ES-I3 (cell line): Measurements from ENCODE around the gene SLC41A2.
"Not testable (repeated sequence)": the region's sequence is repeated elsewhere in the genome, so short reads cannot be mapped to it uniquely, and the experiment has no call there.

Source experiments
- H3K36me3 ChIP-seq: 2 replicates; pipeline ENCODE4 v1.6.1; 2013; ENCODE audit warnings: mild to moderate bottlenecking, low read length, control low read depth, moderate library complexity; ENCODE audit not compliant: insufficient read depth
- H3K4me1 ChIP-seq: 2 replicates; pipeline ENCODE4 v1.6.1; 2013; ENCODE audit warnings: mild to moderate bottlenecking, control low read depth, low read length; ENCODE audit not compliant: insufficient read depth
- H3K9ac ChIP-seq: 2 replicates; pipeline ENCODE4 v1.6.1; 2013; ENCODE audit warnings: low read depth, mild to moderate bottlenecking, low read length, moderate library complexity
- H3K9me3 ChIP-seq: 2 replicates; pipeline ENCODE4 v1.6.1; 2013; ENCODE audit warnings: mild to moderate bottlenecking, low read length, moderate library complexity; ENCODE audit not compliant: control insufficient read depth, insufficient read depth

The SLC41A2 gene, protein sequence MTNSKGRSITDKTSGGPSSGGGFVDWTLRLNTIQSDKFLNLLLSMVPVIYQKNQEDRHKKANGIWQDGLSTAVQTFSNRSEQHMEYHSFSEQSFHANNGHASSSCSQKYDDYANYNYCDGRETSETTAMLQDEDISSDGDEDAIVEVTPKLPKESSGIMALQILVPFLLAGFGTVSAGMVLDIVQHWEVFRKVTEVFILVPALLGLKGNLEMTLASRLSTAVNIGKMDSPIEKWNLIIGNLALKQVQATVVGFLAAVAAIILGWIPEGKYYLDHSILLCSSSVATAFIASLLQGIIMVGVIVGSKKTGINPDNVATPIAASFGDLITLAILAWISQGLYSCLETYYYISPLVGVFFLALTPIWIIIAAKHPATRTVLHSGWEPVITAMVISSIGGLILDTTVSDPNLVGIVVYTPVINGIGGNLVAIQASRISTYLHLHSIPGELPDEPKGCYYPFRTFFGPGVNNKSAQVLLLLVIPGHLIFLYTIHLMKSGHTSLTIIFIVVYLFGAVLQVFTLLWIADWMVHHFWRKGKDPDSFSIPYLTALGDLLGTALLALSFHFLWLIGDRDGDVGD

DNA sequence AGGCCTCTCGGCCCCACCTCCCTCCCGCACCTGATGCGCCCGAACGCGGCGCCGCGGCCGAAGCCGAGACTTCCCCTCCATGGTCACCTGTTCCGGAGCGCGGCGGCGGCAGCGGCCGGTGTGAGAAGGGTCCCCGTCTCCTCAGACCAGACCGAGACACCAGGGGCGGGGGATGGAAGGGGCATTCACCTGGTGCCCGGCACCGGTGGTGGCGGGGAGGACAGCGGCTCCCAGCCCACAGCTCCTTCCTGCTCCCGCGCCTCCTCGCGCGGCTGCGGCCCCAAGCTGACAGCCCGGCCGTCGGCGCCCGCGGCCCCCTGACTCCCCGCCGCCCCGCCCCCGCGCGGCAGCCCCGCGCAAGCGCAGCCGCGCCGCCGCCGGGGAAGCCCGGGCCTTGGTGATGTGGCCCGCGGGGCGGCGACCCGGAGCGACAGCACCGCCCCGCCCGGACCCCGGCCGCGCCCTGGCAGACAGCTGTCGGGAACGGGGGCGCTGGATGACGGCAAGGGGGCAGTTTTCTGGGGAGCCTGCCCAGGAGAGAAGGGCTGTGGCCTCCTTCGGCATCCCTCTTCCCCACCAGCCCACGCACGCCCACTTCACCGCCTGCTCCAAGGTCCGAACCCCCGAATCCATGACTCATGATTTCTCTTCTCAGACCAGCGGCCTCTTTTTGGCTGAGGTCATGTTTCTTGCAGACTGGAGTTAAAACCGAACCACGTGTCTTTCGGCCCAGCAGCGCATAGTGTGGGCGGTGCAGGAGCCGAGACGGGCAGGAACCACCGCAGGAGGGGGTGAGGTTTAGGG is at the start of gene SLC41A2:
Gene SLC41A2 (minus strand): TSS at position 290 of the 804 bp plus-strand sequence. CDS start 29,763 bp downstream, outside the sequence.
- Histone ChIP-seq H3K9ac (peak within 1 kb of the TSS; percentile 81), H3K9me3 (no peaks in the 10 kb centered on the region), H3K36me3 (no peaks in the 10 kb centered on the region), H3K4me1 (peaks cover 13% of the 10 kb centered on the region)

GRCh38 chr12:105001476-105001875 is 43.4 kb upstream of the SLC41A2 start:
- H3K4me1 ChIP-seq: no peaks in the 10 kb centered on the region
- peaks cover 32% of the 10 kb centered on the region for H3K36me3 ChIP-seq
- H3K9ac ChIP-seq: no peak overlapping the region
- 0 out of 2 replicates have a peak, but pooled peaks cover 4% of the 10 kb centered on the region for H3K9me3 ChIP-seq

- 0 out of 2 replicates have a peak, but pooled peaks cover 4% of the 10 kb centered on the region for H3K9me3 ChIP-seq
- H3K36me3 ChIP-seq: peaks cover 31% of the 10 kb centered on the region
- no peaks in the 10 kb centered on the region for H3K4me1 ChIP-seq
- H3K9ac ChIP-seq: no peak overlapping the region
Measured at GRCh38 chr12:104999347-104999685, 41.2 kb upstream of the SLC41A2 start.

DNA sequence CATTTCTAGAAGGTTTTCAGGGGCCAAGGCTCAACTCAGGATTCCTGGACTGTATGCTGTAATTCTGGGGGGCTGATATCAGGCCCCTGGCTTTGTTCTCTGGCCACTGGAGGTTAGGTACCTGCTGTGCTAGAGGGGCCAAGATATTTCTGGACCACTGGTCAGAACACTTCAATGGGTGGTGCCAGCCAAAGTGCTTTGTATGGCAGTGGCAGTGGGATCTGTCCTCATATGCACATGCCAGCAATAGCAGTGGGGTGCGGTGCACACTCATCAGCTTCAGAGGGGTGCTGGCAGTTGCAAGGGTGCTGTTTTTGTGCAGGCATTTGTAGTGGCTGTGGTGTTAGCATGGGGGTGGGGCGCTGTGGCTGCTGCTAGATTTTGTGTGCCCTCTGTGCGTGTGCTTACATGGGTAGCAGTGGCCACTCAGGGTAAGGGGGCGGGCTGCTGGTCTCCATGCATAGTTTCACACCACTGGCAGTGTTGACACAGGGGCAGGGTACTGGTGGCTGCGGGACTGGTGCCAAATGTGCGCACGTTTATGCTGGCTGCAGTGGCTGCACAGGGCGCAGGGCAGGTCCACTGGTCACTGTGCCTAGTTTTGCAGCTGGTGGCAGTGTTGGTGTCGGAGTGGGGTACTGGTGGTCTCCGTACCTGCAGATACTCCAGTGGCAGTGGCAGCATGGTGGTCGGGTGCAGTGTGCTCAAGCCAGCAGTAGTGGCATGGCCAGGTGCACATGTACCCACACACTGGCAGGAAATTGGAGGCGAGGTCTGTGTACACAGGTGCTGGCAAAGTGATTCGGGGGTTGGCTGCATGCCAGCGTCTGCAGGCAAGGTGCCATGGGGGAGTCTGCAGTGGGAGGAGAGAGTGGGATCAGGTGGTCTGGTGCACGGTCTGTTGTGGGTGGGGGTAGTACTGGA is 40.6 kb upstream of the SLC41A2 start:
- Histone ChIP-seq H3K9ac (no peak overlapping the region), H3K4me1 (no peaks in the 10 kb centered on the region), H3K9me3 (0 out of 2 replicates have a peak, but pooled peaks cover 4% of the 10 kb centered on the region), H3K36me3 (peaks cover 32% of the 10 kb centered on the region)

DNA sequence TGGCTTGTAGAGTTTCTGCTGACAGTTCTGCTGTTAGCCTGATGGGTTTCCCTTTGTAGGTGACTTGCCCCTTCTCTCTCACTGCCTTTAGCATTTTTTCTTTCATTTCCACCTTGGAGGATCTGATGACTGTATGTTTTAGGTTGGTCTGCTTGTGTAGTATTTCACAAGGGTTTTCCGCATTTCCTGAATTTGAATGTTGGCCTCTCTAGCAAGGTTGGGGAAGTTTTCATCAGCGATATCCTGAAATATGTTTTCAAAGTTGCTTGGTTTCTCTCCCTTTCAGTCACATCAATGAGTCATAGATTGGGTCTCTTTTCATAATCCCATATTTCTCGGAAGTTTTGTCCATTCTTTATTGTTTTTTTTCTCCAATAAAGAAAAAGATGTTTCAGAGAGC is 39.5 kb upstream of the SLC41A2 start:
- 0 out of 2 replicates have a peak, but pooled peaks cover 4% of the 10 kb centered on the region for H3K9me3 ChIP-seq
- H3K9ac ChIP-seq: no peak overlapping the region
- H3K36me3 ChIP-seq: peaks cover 40% of the 10 kb centered on the region
- H3K4me1 ChIP-seq: no peaks in the 10 kb centered on the region

GRCh38 chr12:104994336-104994735 is 36.2 kb upstream of the SLC41A2 start:
- H3K9ac ChIP-seq: no peak overlapping the region
- H3K36me3 ChIP-seq: peaks cover 27% of the 10 kb centered on the region
- H3K4me1 ChIP-seq: no peaks in the 10 kb centered on the region
- H3K9me3 ChIP-seq: no peaks in the 10 kb centered on the region

DNA sequence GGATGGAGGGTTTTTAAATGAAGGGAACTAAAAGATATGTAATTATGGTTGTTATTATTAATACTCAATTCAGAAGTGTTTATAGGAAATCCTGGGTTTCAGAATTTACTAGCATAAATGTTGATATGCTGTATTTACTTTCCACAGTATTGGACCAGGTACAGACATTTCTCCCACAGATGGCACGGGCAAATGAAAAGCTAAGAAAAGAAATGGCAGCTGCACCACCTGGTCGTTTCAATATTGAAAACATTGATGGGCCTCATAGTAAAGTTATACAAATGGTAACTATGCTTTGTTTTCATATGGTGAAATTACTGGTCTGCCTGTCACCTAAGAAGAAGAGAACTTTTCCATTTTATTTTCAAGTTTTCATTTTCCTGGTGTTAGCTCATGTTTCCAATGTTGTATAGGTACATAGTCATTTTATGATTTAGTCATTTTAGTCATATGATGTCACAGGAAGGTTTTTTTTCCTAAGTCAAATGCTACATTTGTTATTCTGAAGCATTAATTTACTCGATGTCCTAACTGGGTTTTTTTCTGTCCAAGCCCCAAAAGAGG is 33.6 kb upstream of the SLC41A2 start:
- Histone ChIP-seq H3K9ac (no peak overlapping the region), H3K4me1 (no peaks in the 10 kb centered on the region), H3K36me3 (peaks cover 22% of the 10 kb centered on the region), H3K9me3 (no peaks in the 10 kb centered on the region)

DNA sequence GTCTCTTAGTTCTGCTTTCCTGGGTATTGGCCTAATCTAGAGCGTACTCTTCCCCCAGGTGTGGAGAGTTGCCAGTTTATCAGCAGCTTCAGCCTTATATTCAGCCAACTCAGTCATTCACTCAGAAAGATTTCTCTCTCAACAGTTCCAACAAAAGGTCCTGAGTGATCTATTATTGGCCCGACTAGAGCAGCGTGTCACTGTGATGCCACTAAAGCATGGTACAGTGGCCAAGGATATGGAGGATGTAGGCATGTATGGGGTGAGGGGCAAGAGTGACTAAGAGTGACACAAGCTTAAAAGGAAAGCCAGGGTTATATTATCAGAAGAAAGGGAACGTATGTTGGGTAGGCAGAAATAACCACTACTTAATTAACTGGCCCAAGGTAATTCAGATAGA is 32.9 kb upstream of the SLC41A2 start:
- H3K4me1 ChIP-seq: no peaks in the 10 kb centered on the region
- H3K36me3 ChIP-seq: peaks cover 22% of the 10 kb centered on the region
- no peaks in the 10 kb centered on the region for H3K9me3 ChIP-seq
- no peak overlapping the region for H3K9ac ChIP-seq

DNA sequence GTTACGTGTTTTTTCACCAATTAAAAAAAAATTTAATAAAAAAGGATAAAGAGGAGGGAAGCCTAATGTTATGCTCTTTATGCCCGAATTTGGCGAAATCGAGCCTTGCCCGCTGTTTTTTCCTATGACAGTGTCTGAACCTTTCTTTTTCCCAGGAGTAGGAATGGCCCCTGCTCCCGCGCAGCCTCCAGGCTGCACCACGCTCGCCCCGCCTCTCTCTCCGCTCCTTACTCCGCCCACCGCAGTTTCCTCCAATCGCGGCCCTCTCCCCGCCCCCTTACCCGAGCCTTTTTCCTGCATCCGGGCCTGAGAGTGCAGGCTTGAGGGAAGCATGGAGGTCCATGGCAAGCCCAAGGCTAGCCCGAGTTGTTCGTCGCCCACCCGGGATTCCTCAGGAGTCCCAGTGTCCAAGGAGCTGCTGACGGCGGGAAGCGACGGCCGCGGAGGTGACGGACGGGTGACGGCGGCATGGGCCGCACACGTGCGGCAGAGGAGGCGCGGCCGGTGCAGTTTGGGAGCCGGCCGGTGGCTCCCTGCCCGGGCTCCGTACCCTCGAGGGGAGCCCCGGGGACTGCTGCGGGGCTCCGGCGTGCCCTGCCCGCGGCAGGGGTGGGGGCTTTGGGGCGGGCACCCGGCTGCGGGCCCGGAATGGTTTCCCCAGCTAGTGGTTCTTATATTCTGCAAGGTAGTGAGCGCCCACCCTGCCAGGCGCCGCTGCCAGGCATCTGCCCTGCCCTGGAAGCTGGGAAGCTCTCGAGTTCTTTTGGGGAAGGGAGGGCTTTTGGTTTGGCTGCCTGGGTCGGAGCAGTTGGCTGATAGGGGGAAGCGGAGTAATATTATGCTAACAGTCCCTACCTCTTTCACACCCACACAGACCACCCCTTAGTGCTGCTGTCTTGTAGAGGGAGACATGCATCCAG is 28.2 kb upstream of the SLC41A2 start, which contains the start of gene NOPCHAP1:
Gene NOPCHAP1 (plus strand): TSS at position 295 of the 920 bp plus-strand sequence. CDS start 37 bp downstream, at position 332.
- H3K9me3 ChIP-seq: no peaks in the 10 kb centered on the region
- no peaks in the 10 kb centered on the region for H3K4me1 ChIP-seq
- peak within 1 kb of the TSS; percentile 98 for H3K9ac ChIP-seq
- H3K36me3 ChIP-seq: peaks cover 5% of the 10 kb centered on the region; the same call in 1 of the 2 replicates

GRCh38 chr12:104985206-104985605 is 27.1 kb upstream of the SLC41A2 start:
- no peaks in the 10 kb centered on the region for H3K4me1 ChIP-seq
- H3K9me3 ChIP-seq: no peaks in the 10 kb centered on the region
- no peaks in the 10 kb centered on the region for H3K36me3 ChIP-seq
- H3K9ac ChIP-seq: no peak overlapping the region

DNA sequence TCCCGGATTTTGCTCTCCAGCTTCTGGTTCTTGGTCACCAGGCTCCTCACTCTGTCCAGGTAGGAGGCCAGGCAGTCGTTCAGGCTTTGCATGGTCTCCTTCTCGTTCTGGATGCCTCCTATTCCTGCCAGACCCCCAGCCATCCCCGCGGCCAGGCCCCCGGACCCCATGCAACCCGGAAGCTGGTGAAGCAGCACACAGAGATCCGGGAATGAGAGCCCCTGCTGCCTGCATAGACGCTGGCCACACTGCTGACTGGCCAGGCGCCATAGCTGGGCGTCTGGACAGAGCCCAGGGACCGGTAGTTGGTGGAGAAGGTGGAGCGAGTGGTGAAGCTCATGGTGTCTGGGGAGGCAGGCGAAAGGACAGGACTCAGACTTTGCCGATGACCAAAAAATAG is 19.6 kb upstream of the SLC41A2 start:
- H3K4me1 ChIP-seq, H3K9ac ChIP-seq, H3K9me3 ChIP-seq, H3K36me3 ChIP-seq: not testable (repeated sequence)

GRCh38 chr12:104976703-104977102 is 18.6 kb upstream of the SLC41A2 start:
- H3K36me3 ChIP-seq: no peaks in the 10 kb centered on the region
- no peaks in the 10 kb centered on the region for H3K4me1 ChIP-seq
- no peak overlapping the region for H3K9ac ChIP-seq
- H3K9me3 ChIP-seq: no peaks in the 10 kb centered on the region
